Adrenal gland (tissue), 12 donors: Measurements from ENCODE around the gene SYT14. TPM values are rescaled to one million over a fixed set of nuclear protein-coding genes. Genes with fewer than 3 reads are reported as not detected.

Experiments used
- DNase-seq, 7 donors: peaks; one replicate each; pipeline ENCODE4 v3.0.0-alpha.2; 2019 to 2020
- H3K27ac ChIP-seq, 5 donors: fragments of 200-600 bp; sonication (generic) in 4 of 5; 1 replicate in 3 of 5; 2 replicates in 2 of 5; pipeline versions ENCODE4 v1.5.1 to v1.8.0; 2016 to 2020; ENCODE audit warnings: mild to moderate bottlenecking in 1 of 5
- H3K27me3 ChIP-seq: fragments of 200-600 bp; 2 replicates; pipeline ENCODE4 v1.8.0; 2021
- H3K36me3 ChIP-seq, 2 donors: fragments of 200-600 bp; replicated peaks in 1 of 2; 1 replicate in 1 of 2; 2 replicates in 1 of 2; pipeline versions ENCODE4 v1.5.1 to v1.8.0; 2018 to 2022
- H3K4me1 ChIP-seq, 2 donors: fragments of 200-600 bp; replicated peaks in 1 of 2; 1 replicate in 1 of 2; 2 replicates in 1 of 2; pipeline versions ENCODE4 v1.5.1 to v1.8.0; 2018 to 2021
- H3K4me3 ChIP-seq, 4 donors: fragments of 200-600 bp; sonication (generic) in 3 of 4; one replicate each; pipeline ENCODE4 v1.5.1; 2016 to 2018
- H3K9me3 ChIP-seq, 3 donors: fragments of 200-600 bp; sonication (generic) in 1 of 3; replicated peaks in 1 of 3; 1 replicate in 2 of 3; 2 replicates in 1 of 3; pipeline versions ENCODE4 v1.5.1 to v1.8.0; 2016 to 2021
- CTCF ChIP-seq, 6 experiments: fragments of 450-650 bp in 4 of 6; fragments of 200-600 bp in 2 of 6; sonication (generic) in 1 of 6; IDR thresholded peaks; 1 replicate in 5 of 6; 2 replicates in 1 of 6; pipeline versions ENCODE4 v1.5.1 to v1.8.0; 2016 to 2021; ENCODE audit warnings: antibody characterized with exemption in 6 of 6, mild to moderate bottlenecking in 2 of 6, moderate library complexity in 1 of 6
- POLR2A ChIP-seq, 2 donors: fragments of 450-650 bp; IDR thresholded peaks; one replicate each; pipeline ENCODE4 v1.6.1; 2017; ENCODE audit warnings: antibody characterized with exemption in 2 of 2, mild to moderate bottlenecking in 2 of 2, moderate library complexity in 1 of 2
- WGBS, 4 donors: extraction: QIAGEN DNeasy Blood & Tissue Kit in 2 of 4; methylation state at CpG; one replicate each; pipeline versions ENCODE4 v1.1.5 to v1.1.7; 2013 to 2017; 5-methylcytosine and 5-hydroxymethylcytosine counted together
- intact Hi-C, 2 donors: fragments of 100-400 bp; cut with DNase I; formaldehyde crosslinking; loops; one replicate each; pipeline versions ENCODE4 v1.14.1 to v1.15.0; 2022 to 2023
- polyA plus RNA-seq, 3 donors: library from polyadenylated mRNA; stranded (reverse); fragments of 200-250 nt in 2 of 3; fragments of 350-450 nt in 1 of 3; fragmentation: Illumina TruSeq in 1 of 3; extraction: RNeasy Lipid Tissue Mini Kit (QIAGEN cat#74804) in 1 of 3; gene quantifications; one replicate each; pipeline ENCODE4 v1.2.3, GENCODE V29; 2013 to 2014
- total RNA-seq, 9 donors: library from RNA; depleted of rRNA in 4 of 9; stranded (reverse); fragments of >200 nt in 4 of 9; fragments of 120-200 nt in 1 of 9; fragmentation: NEBNext Ultra II Directional in 1 of 9; extraction: Animal tissue kit (Norgen Biotek cat#: 25700) in 1 of 9; gene quantifications; one replicate each; pipeline versions ENCODE4 v1.1.0 to v1.2.4, GENCODE V29; 2013 to 2023
- donor health status: healthy with polysubstance abuse.
- donor health status: Bipolar disorder and iron deficiency.
- donor health status: DM: yes; HTN: yes; CAD: no.
- donor health status: DM: no; HTN: no; CAD: no.
- donor health status: DM: no; HTN: no; CAD: no.
- donor health status: DM: yes; HTN: yes; CAD: no.

SYT14 gene
- total and polyA plus RNA-seq, 12 donors, result 0.57 to 8.1 (median 3.5) TPM

DNA sequence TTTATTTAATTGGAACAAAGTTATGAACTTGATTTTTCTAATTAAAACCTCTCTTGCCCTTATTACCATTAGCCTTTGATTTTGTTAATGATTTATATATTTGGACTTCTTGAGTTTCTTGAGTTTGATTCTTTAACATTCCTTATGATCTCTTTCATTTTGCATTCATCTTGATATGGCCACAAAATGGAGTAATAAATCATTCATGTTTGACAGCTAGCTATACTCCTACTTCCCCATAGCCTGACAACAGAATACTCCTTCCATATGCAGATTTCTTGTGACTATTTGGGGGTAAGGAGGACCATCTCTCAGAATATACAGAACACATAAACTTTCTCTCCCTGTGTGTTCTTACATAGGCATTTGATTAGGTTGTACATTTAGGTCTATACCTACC, 119.6 kb downstream of the SYT14 start:
- Histone ChIP-seq H3K27ac (no peak overlapping the region), H3K27me3 (no peaks in the 10 kb centered on the region), H3K9me3 (no peaks in the 10 kb centered on the region), H3K4me3 (no peak overlapping the region), H3K36me3 (no peaks in the 10 kb centered on the region), H3K4me1 (no peaks in the 10 kb centered on the region)
- DNase-seq, result no peak
- intact Hi-C loops, result no loop called here
- TF ChIP-seq POLR2A (IDR thresholded peaks at IDR 0.05) (no peak), CTCF (IDR thresholded peaks at IDR 0.05) (no peak)

GRCh38 chr1:210061992-210062391, 124.0 kb downstream of the SYT14 start:
- Histone ChIP-seq H3K27ac (no peak overlapping the region), H3K9me3 (no peaks in the 10 kb centered on the region), H3K36me3 (no peaks in the 10 kb centered on the region), H3K27me3 (no peaks in the 10 kb centered on the region), H3K4me3 (no peak overlapping the region), H3K4me1 (no peaks in the 10 kb centered on the region)
- intact Hi-C loops, result no loop called here
- DNase-seq, result no peak
- 64 to 83% (median 73%) methylated on average over 1 of the region's 1 CpG for whole genome bisulfite sequencing, 4 donors
- TF ChIP-seq CTCF (IDR thresholded peaks at IDR 0.05) (no peak), POLR2A (IDR thresholded peaks at IDR 0.05) (no peak)

- no peak for TF ChIP-seq POLR2A (IDR thresholded peaks at IDR 0.05)
- TF ChIP-seq CTCF (IDR thresholded peaks at IDR 0.05), result no peak
Observed at GRCh38 chr1:210070531-210070930, 132.5 kb downstream of the SYT14 start.

GRCh38 chr1:210072129-210072528, 134.1 kb downstream of the SYT14 start:
- Histone ChIP-seq H3K36me3 (no peaks in the 10 kb centered on the region), H3K4me1 (no peaks in the 10 kb centered on the region), H3K9me3 (no peaks in the 10 kb centered on the region), H3K4me3 (no peak overlapping the region), H3K27ac (no peak overlapping the region), H3K27me3 (no peaks in the 10 kb centered on the region)
- no peak for DNase-seq
- TF ChIP-seq CTCF (IDR thresholded peaks at IDR 0.05), result no peak
- TF ChIP-seq POLR2A (IDR thresholded peaks at IDR 0.05), result no peak
- intact Hi-C loops, result no loop called here

More at GRCh38 chr1:210070531-210070930, 132.5 kb downstream of the SYT14 start:
- Histone ChIP-seq H3K9me3 (no peaks in the 10 kb centered on the region), H3K36me3 (no peaks in the 10 kb centered on the region), H3K4me3 (no peak overlapping the region), H3K27ac (no peak overlapping the region), H3K4me1 (no peaks in the 10 kb centered on the region), H3K27me3 (no peaks in the 10 kb centered on the region)
- WGBS, 4 donors, result 80 to 90% (median 89%) methylated on average over 3 of the region's 3 CpGs
- intact Hi-C loops, result no loop called here
- no peak for DNase-seq
